Ectodermal cell (in vitro differentiated cells): ENCODE measurements around the gene NOTCH1.

Experiments
- H3K27ac ChIP-seq: 2 replicates; pipeline ENCODE4 v1.7.0; 2013; ENCODE audit warnings: mild to moderate bottlenecking, low read depth, low read length; ENCODE audit not compliant: insufficient read depth, poor library complexity, severe bottlenecking
- H3K27me3 ChIP-seq: 2 replicates; pipeline ENCODE4 v1.7.0; 2013; ENCODE audit warnings: mild to moderate bottlenecking, low read length; ENCODE audit not compliant: insufficient read depth, control insufficient read depth, poor library complexity, severe bottlenecking
- H3K36me3 ChIP-seq: one replicate; pipeline ENCODE4 v1.7.0; 2013; ENCODE audit warnings: low read length; ENCODE audit not compliant: control insufficient read depth, insufficient read depth
- H3K4me1 ChIP-seq: one replicate; pipeline ENCODE4 v1.7.0; 2013; ENCODE audit warnings: low read length; ENCODE audit not compliant: control insufficient read depth, insufficient read depth
- H3K4me3 ChIP-seq: 2 replicates; pipeline ENCODE4 v1.7.0; 2013; ENCODE audit warnings: low read depth, low read length, control low read depth; ENCODE audit not compliant: insufficient read depth
- H3K9me3 ChIP-seq: 2 replicates; pipeline ENCODE4 v1.7.0; 2013; ENCODE audit warnings: mild to moderate bottlenecking, low read length, moderate library complexity; ENCODE audit not compliant: control insufficient read depth
- WGBS, 2 experiments: methylation state at CpG; one replicate each; pipeline ENCODE4 v1.1.7; 2013; ENCODE audit warnings: missing lambda C conversion rate in 2 of 2; 5-methylcytosine and 5-hydroxymethylcytosine counted together

The NOTCH1 gene

GRCh38 chr9:136508729-136509500 lies 36.9 kb downstream of the NOTCH1 start:
- WGBS, 2 experiments, result 96% methylated on average over 37 of the region's 37 CpGs
- Histone ChIP-seq H3K4me1 (no peaks in the 10 kb centered on the region), H3K27ac (no peak overlapping the region), H3K9me3 (no peaks in the 10 kb centered on the region), H3K4me3 (no peak overlapping the region), H3K36me3 (peaks cover 51% of the 10 kb centered on the region), H3K27me3 (no peaks in the 10 kb centered on the region)

GRCh38 chr9:136507992-136508375 lies 37.9 kb downstream of the NOTCH1 start:
- peaks cover 50% of the 10 kb centered on the region for H3K36me3 ChIP-seq

GRCh38 chr9:136507221-136507991 lies 38.4 kb downstream of the NOTCH1 start:
- Histone ChIP-seq H3K4me1 (no peaks in the 10 kb centered on the region), H3K36me3 (peaks cover 51% of the 10 kb centered on the region)
- WGBS, 2 experiments, result 96% methylated on average over 28 of the region's 28 CpGs

More at GRCh38 chr9:136507992-136508375, 37.9 kb downstream of the NOTCH1 start:
- no peaks in the 10 kb centered on the region for H3K9me3 ChIP-seq
- no peaks in the 10 kb centered on the region for H3K4me1 ChIP-seq
- H3K27me3 ChIP-seq, result no peaks in the 10 kb centered on the region
- WGBS, 2 experiments, result 97% methylated on average over 23 of the region's 23 CpGs
- no peak overlapping the region for H3K27ac ChIP-seq
- H3K4me3 ChIP-seq, result no peak overlapping the region

GRCh38 chr9:136506425-136506824 lies 39.4 kb downstream of the NOTCH1 start:
- H3K4me1 ChIP-seq, result no peaks in the 10 kb centered on the region
- H3K4me3 ChIP-seq, result no peak overlapping the region
- peaks cover 49% of the 10 kb centered on the region for H3K36me3 ChIP-seq
- H3K9me3 ChIP-seq, result no peaks in the 10 kb centered on the region
- no peak overlapping the region for H3K27ac ChIP-seq
- no peaks in the 10 kb centered on the region for H3K27me3 ChIP-seq
- WGBS, 2 experiments, result 97% methylated on average over 30 of the region's 30 CpGs

More at GRCh38 chr9:136507221-136507991, 38.4 kb downstream of the NOTCH1 start:
- H3K4me3 ChIP-seq, result no peak overlapping the region
- H3K9me3 ChIP-seq, result no peaks in the 10 kb centered on the region
- no peaks in the 10 kb centered on the region for H3K27me3 ChIP-seq
- H3K27ac ChIP-seq, result no peak overlapping the region

GRCh38 chr9:136505406-136506403 lies 40.1 kb downstream of the NOTCH1 start:
- Histone ChIP-seq H3K4me3 (no peak overlapping the region), H3K27ac (no peak overlapping the region), H3K4me1 (no peaks in the 10 kb centered on the region), H3K36me3 (peaks cover 51% of the 10 kb centered on the region), H3K27me3 (no peaks in the 10 kb centered on the region), H3K9me3 (no peaks in the 10 kb centered on the region)
- 96 to 97% methylated on average over 50 to 51 of the region's 51 CpGs for WGBS, 2 experiments

GRCh38 chr9:136504512-136505348 lies 41.1 kb downstream of the NOTCH1 start:
- H3K9me3 ChIP-seq, result no peaks in the 10 kb centered on the region
- H3K27me3 ChIP-seq, result no peaks in the 10 kb centered on the region
- H3K36me3 ChIP-seq, result peaks cover 59% of the 10 kb centered on the region
- 95% methylated on average over 68 of the region's 68 CpGs for WGBS, 2 experiments
- H3K27ac ChIP-seq, result no peak overlapping the region
- no peaks in the 10 kb centered on the region for H3K4me1 ChIP-seq
- no peak overlapping the region for H3K4me3 ChIP-seq

- H3K4me3 ChIP-seq, result no peak overlapping the region
- no peaks in the 10 kb centered on the region for H3K4me1 ChIP-seq
- WGBS, 2 experiments, result 93 to 94% methylated on average over 33 of the region's 33 CpGs
- no peak overlapping the region for H3K27ac ChIP-seq
- peaks cover 60% of the 10 kb centered on the region for H3K36me3 ChIP-seq
- H3K9me3 ChIP-seq, result no peaks in the 10 kb centered on the region
- H3K27me3 ChIP-seq, result no peaks in the 10 kb centered on the region
Observed at GRCh38 chr9:136502940-136503550, 42.8 kb downstream of the NOTCH1 start.

GRCh38 chr9:136502196-136502595 lies 43.7 kb downstream of the NOTCH1 start:
- Histone ChIP-seq H3K4me3 (no peak overlapping the region), H3K36me3 (peaks cover 63% of the 10 kb centered on the region), H3K9me3 (no peaks in the 10 kb centered on the region), H3K27ac (no peak overlapping the region), H3K27me3 (no peaks in the 10 kb centered on the region), H3K4me1 (no peaks in the 10 kb centered on the region)
- WGBS, 2 experiments, result 95% methylated on average over 38 of the region's 38 CpGs

- Histone ChIP-seq H3K27ac (no peak overlapping the region), H3K4me1 (no peaks in the 10 kb centered on the region), H3K27me3 (no peaks in the 10 kb centered on the region), H3K9me3 (no peaks in the 10 kb centered on the region), H3K4me3 (no peak overlapping the region), H3K36me3 (peaks cover 66% of the 10 kb centered on the region)
- WGBS, 2 experiments, result 97% methylated on average over 23 of the region's 23 CpGs
Observed at GRCh38 chr9:136501686-136502085, 44.2 kb downstream of the NOTCH1 start.
